GM18505 (cell line): ENCODE results near the gene MFRP.
A peak's percentile ranks its signal among the peaks of the same experiment; 100 is the strongest.

Source experiments
- ATAC-seq: cut with Tn5 transposase; IDR thresholded peaks from one replicate; pipeline ENCODE4 v1.9.1; 2021; ENCODE audit not compliant: unreplicated experiment
- POLR2A ChIP-seq: IDR thresholded peaks from 4 replicates; pipeline ENCODE4 v1.6.1; 2011; ENCODE audit warnings: borderline replicate concordance; ENCODE audit not compliant: insufficient read depth, insufficient read length; ENCODE audit errors: extremely low read depth

Gene MFRP

DNA sequence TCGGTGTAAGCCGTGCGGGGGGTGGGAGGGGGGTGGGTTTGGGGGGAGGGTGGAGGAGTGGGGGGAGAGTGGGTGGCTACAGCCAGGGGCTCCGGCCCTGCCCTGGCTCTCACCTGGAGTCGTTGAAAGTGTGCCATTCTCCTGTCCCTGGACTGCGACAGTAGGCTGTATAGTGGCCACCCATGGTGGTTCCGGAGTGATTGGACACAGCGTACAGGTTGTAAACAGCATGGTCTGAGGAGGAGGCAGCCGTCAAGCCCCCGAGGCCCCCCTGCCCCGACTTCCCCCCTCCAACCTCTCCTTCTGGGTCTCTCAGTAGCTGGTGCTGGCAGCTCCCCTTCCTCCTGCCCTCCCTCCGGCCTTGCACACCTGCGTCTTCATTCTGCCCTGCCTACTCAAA lies 10.6 kb upstream of the MFRP start:
- no peak for TF ChIP-seq POLR2A
- ATAC-seq, result no peak

DNA sequence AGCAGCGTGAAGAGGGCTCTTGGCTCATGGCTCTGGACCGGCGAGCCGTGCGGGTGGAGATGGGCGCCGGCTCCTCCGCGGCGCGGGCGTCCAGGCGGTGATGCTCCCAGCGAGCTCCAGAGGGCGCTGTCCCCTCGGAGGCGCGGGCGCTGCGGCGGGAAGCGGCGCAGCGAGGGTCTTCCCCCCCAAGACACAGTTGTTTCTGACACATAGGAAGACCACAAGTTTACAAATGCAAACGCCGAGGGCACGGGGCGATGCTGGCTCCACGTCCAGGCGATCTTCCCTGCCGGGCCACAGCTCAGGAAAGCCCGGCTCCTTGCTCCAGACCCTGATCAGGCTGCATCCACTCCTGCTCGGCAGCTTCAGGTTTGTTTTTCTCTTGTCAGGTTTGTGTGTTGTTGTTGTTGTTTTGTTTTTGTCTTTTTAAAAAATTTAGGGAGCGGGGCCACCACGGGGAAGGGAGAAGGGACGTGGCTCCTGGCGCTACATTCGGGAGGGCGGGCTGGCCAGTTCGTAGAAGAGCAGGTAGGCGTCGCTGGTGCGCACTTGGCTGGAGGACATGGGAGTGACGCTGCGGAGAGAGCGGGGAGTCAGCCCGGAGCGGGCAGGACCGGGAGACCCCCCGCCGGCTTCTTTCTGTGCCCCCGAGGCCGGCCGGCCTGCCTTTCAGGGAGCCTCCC lies 10.0 kb upstream of the MFRP start:
- TF ChIP-seq POLR2A, result no peak
- peak; percentile 70 for ATAC-seq

DNA sequence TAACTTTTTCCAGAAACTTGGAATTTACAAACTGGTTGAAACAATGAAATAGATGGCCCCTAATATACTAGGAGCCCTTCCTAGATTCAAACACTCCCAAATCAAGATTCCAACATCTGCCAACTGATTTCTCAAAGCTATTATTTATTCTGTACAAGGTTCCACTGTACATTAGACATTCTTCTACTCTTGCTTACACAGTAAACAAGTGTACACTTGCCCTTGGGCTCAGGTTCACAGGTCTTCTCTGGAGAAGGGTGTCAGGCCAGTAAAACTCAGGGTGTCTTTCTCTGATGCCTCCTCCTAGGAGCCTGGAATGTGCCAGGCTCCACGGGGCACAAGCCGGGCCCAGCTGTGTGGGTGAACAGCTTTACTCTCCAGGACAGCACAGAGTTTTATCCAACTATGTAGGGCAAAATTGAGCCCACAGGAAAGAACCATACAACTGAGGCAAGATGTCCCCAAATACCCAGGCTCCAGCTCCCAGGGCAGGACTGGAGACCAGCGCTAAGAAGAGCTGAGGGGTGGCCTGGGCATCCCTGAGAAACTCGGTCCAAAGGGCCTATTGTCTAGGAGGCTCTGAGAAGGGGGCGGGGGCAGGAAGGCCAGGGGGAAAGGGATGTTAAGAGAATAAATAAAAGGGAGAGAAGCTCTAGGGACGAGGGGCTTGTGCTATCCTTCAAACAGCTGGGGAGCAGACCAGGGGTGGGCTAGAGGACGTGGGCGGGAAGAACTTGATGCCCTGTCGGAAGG lies 8.8 kb upstream of the MFRP start:
- TF ChIP-seq POLR2A, result no peak
- ATAC-seq, result no peak

DNA sequence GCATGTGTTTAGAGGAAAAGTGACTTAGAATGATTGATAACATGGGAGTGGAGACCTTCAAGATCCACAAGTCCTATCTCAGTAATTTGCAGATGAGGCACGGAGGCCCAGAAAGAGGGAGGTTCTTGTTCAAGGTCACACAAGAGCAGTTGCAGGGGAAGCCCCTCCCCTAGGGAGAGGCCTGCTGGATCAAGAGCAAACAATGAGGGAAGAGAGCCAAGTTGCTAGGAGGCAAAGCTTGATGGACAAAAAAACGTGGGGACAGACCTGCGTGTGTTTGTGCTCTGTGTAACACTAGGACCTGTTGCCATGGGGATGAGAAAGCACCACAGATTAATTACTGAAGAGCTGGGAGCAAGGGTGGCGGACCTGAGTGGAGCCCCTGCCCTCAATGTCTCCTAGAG lies 6.4 kb upstream of the MFRP start:
- no peak for ATAC-seq
- no peak for TF ChIP-seq POLR2A

DNA sequence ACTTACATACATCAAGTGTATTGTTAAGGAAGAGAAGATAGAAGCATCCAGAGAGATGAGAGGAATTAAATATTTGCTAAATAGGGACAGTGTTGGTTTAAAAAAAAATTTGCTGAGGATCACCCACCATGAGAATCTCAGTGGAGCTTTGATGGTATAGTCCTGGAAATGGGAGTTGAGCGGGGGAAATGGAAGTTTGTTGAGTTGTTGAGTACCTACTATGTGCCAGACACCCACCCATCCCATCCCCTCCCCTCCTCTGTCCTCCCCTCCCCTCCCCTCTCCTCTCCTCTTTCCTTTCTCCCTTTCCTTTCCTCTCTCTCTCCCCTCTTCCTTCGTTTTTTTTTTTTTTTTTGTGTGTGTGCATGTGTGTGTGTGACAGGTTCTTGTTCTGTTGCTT lies 4.7 kb upstream of the MFRP start:
- no peak for TF ChIP-seq POLR2A
- no peak for ATAC-seq

DNA sequence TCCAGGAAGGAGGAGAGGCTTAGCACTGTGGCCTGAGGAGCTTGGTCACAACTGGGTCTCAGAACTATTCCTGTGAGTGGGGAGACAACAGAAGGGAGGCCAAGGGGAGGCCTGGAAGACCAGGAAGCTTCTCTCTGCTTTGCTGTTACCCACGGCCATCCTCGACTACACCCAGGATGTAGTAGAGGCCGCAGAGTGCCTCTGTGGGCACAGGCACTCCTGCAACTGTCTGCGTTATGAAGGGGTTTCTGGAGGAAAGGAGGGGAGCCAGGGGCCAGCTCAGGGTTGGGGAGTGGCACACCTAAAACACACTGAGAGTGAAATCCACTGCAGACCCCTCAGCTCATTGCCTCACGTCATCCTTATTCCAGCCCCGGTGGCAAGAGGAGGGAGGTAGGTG lies 3.8 kb upstream of the MFRP start:
- ATAC-seq, result no peak

DNA sequence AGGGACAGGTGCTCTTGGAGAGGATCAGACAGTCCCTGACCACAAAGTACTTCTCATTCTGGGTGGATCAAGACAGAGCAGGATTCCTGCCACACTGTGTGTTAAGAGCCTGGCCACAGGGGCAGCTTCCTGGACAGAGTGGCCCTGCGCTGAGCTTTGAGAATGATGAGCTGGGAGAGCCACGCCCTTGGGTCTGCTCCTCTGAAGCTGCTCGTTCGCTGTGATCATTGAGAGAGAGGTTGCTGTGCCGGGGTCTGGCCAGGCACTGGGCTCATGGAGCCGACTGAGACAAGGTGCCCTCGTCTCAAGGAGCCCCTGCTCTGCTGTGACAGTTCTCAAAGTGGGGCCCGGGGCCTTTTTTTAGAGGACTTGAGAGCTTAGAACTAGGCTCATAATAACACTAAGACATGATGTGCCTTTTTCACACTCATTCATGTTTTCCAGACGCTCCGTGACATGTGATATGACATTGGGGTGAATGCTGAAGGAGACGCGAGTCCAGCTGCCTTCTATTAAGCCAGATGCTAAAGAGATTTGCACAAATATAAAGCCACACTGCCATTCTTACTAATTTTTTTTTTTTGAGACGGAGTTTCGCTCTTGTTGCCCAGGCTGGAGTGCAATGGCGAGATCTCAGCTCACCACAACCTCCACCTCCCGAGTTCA lies 1.6 kb upstream of the MFRP start:
- TF ChIP-seq POLR2A, result no peak
- ATAC-seq, result no peak

More for the DNA sequence above, 3.8 kb upstream of the MFRP start:
- no peak for TF ChIP-seq POLR2A

DNA sequence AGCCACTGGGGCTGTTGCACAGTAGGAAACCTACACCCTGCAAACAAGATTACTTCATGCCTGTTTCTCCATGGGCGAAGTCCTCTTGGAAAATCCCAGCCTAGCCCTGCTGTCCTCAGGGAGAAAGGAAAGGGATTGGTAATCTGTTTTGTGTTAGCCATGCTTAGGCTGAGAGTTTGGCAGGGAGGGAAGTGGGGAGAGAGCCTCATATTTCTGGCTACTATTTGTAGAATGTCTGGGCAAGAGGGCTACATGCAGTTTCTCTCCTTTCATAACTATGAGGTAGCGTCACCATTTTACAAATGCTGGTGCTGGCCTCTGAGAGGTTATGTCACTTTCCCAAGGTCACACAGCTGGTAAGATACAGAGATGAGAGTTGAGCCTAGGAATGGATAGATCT lies 737 bp upstream of the MFRP start:
- TF ChIP-seq POLR2A, result no peak
- ATAC-seq, result no peak

DNA sequence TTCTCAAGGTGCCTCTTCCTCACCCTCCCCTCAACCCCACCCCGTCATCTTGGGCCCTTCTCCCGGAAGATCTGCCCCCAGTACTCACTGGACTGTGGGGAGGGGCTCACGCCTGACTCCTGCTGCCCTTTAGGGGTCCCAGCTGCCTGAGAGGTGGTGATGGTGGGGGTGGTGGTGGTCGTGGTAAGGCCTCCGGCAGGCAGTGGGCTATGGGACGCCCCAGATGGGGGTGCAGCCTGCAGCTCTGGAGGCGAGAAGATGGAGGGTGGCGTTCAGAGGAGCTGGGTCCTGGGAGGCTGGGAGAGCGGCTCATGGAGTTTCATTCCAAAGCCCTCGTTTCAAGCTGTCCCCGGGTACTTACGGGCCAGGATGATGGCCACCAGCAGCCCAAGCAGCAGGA lies 820 bp downstream of the MFRP start:
- no peak for TF ChIP-seq POLR2A
- ATAC-seq, result no peak

DNA sequence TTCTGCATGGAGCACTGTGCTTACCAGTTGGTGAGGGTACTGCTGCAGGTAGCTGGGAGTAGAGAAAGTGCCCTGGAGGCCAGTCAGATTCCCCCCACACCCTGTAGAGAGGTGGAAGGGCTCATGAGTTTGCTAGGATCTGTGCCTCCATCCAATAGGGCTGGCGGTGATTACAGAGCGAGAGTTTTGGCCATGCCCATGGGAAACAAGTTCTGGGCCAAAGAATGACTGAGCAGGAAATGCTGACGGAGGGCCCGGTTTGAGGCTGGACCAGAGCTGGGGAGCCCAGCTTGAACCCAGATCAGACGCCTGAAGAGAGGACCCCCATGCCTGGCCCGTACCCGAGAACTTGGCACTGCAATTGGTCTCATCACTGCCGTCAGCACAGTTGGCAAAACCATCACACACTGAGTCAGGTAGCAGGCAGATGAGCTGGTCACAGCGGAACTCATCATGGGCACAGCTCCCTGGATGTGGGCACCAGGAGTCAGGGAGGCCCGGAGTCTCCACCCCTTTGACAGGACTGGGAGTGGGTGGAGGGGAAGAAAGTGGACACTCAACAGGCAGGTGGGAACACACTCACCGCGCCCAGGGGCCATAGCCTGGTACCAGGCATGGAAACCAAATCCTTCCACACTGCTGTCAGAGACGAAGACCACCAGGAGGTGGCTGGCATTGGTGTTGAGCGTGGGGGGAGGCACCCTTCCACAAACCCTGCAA lies 2.1 kb downstream of the MFRP start:
- no peak for ATAC-seq
- no peak for TF ChIP-seq POLR2A

DNA sequence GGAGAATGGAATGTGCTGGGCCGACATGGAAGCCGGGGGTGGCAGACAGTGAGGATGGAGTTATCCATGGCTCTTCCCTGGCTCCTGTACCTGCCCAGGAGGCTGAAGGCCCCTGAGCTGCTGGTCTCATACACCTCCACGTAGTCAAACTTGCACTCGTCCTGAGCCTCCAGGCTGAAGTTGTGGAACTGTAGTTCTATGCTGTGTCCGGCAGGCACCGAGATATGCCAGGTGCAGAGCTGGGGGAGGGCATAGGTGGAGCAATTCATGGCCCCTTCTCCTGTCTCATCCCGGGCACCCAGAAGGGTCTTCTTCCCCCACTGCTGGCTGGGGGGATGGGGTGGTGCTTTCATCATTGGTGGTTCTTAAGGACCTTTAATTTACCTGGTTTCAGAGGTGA lies 2.8 kb downstream of the MFRP start:
- no peak for TF ChIP-seq POLR2A
- no peak for ATAC-seq

DNA sequence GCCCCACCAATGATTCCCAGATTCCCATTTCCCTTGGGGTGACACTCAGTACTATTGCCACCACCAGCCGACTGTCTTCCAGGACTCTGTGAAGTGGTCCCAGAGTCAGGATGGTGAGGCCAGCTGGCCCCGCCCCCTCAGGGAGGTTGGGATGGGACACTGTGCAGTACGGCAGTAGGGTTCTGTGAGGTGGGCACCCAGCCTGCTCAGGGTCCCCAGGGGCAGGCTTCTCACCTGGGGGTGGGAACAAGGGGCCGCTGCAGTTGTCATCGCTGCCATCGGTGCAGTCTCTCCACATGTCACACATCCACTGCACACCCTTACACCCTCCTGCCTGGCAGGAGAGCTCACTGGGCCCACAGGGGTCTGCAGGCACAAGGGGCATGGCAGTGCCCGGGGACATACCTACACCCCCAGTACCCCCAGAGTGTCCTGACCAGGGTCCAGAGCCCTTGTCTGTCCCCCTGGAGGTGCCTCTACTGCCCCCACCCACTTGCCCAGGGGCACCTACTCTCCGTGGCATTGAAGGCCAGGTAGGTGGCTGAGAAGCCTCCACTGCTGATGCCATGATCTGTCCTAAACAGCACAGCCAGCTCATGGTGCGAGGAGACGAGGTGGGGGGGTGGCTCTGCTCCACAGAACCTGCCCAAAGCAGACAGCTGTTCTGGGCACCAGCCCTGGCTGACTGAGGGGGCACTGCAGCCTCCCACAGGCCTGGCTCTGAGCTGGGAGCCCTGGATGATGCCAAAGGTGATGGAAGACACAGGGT lies 4.0 kb downstream of the MFRP start:
- TF ChIP-seq POLR2A, result no peak
- no peak for ATAC-seq

DNA sequence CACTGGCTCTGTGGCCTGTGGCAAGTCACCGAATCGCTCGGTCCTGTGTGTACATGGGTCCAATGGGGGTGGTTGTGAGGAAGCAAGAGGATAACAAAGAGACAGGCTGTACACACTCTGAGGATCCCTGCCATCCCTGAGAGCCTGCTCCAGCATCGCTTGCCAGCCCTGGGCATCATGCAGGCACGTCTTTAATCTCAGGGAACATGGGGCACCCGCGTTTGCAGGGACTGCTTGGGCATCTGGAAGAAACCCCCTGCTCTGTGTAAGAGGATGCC lies 4.5 kb downstream of the MFRP start:
- no peak for TF ChIP-seq POLR2A
- ATAC-seq, result no peak
